CD4-positive, alpha-beta T cell (primary cell): ENCODE data around the gene FAM222B. TPM values are rescaled to one million over a fixed set of nuclear protein-coding genes. Genes with fewer than 3 reads are reported as not detected.

Source experiments
- ATAC-seq: fragments of 200-7000 bp; cut with Tn5 transposase; one replicate; pipeline ENCODE4 v1.10.0; 2022; ENCODE audit warnings: mild to moderate bottlenecking; ENCODE audit not compliant: poor library complexity
- CTCF ChIA-PET: fragments of 350-600 bp; sonication (Branson Sonifier 250); formaldehyde crosslinking; loops from one replicate; lab custom pipeline; 2021; ENCODE audit warnings: antibody characterized with exemption, inconsistent platforms; lab: Charles Lee
- POLR2A ChIA-PET: fragments of 350-600 bp; sonication (Branson Sonifier 250); formaldehyde crosslinking; loops from one replicate; lab custom pipeline; 2021; ENCODE audit warnings: antibody characterized with exemption, inconsistent platforms; lab: Charles Lee
- DNase-seq, 14 experiments: peaks; one replicate each; pipeline ENCODE4 v3.0.0-alpha.2; 2013 to 2020; ENCODE audit warnings: mixed read lengths in 2 of 14
- H3K27ac ChIP-seq, 2 donors: one replicate each; pipeline versions ENCODE4 v1.5.1 to v1.7.0; 2013; ENCODE audit warnings: low read length in 2 of 2, low read depth in 1 of 2, mild to moderate bottlenecking in 1 of 2
- H3K27me3 ChIP-seq, 2 experiments: 1 replicate in 1 of 2; 2 replicates in 1 of 2; pipeline versions ENCODE4 v1.6.1 to v1.7.0; 2013; ENCODE audit warnings: low read length in 2 of 2, control low read depth in 1 of 2, mild to moderate bottlenecking in 1 of 2, moderate library complexity in 1 of 2; ENCODE audit not compliant: insufficient read depth in 2 of 2, control insufficient read depth in 1 of 2
- H3K36me3 ChIP-seq: one replicate; pipeline ENCODE4 v1.6.1; 2013; ENCODE audit warnings: low read length, control low read depth; ENCODE audit not compliant: insufficient read depth
- H3K4me1 ChIP-seq: one replicate; pipeline ENCODE4 v1.6.1; 2013; ENCODE audit warnings: low read length, control low read depth; ENCODE audit not compliant: insufficient read depth
- H3K4me3 ChIP-seq: one replicate; pipeline ENCODE4 v1.5.1; 2013; ENCODE audit warnings: mild to moderate bottlenecking, low read length, moderate library complexity
- H3K9me3 ChIP-seq, 2 experiments: 1 replicate in 1 of 2; 2 replicates in 1 of 2; pipeline versions ENCODE4 v1.6.1 to v1.7.0; 2013; ENCODE audit warnings: low read length in 2 of 2, mild to moderate bottlenecking in 2 of 2, control low read depth in 1 of 2, moderate library complexity in 1 of 2; ENCODE audit not compliant: control insufficient read depth in 1 of 2, insufficient read depth in 1 of 2
- H3K27ac Mint-ChIP-seq: one replicate; pipeline ENCODE4 v1.8.0; 2020; ENCODE audit warnings: mixed read lengths
- H3K27me3 Mint-ChIP-seq: one replicate; pipeline ENCODE4 v1.8.0; 2021; ENCODE audit warnings: mixed read lengths
- H3K36me3 Mint-ChIP-seq: one replicate; pipeline ENCODE4 v1.8.0; 2021; ENCODE audit warnings: low read depth, mixed read lengths
- H3K4me1 Mint-ChIP-seq: one replicate; pipeline ENCODE4 v1.8.0; 2021; ENCODE audit warnings: low read depth, mixed read lengths
- H3K4me3 Mint-ChIP-seq: one replicate; pipeline ENCODE4 v1.8.0; 2020; ENCODE audit warnings: mild to moderate bottlenecking, mixed read lengths
- H3K9me3 Mint-ChIP-seq: one replicate; pipeline ENCODE4 v1.8.0; 2020; ENCODE audit warnings: mixed read lengths
- intact Hi-C, 2 experiments: fragments of 100-400 bp; cut with DNase I in 1 of 2; cut with micrococcal nuclease in 1 of 2; formaldehyde crosslinking; loops; one replicate each; pipeline versions ENCODE4 v1.15.1 to v1.9.0; 2023 to 2025; cut with DNase I, micrococcal nuclease
- total RNA-seq, 174 experiments: library from RNA in 2 of 174; stranded (reverse) in 2 of 174; gene quantifications; one replicate each; pipeline ENCODE4 v1.2.3 and lab custom pipeline; 2021 to 2026
- TF ChIP-seq, protein P1 (sequence below): fragments of 200-600 bp; IDR thresholded peaks from one replicate; pipeline ENCODE4 v1.8.0; 2022; ENCODE audit warnings: antibody characterized with exemption, mild to moderate bottlenecking

The FAM222B gene
- total RNA-seq, 2 experiments from 2014 or later: 17.3 to 17.5 TPM

DNA sequence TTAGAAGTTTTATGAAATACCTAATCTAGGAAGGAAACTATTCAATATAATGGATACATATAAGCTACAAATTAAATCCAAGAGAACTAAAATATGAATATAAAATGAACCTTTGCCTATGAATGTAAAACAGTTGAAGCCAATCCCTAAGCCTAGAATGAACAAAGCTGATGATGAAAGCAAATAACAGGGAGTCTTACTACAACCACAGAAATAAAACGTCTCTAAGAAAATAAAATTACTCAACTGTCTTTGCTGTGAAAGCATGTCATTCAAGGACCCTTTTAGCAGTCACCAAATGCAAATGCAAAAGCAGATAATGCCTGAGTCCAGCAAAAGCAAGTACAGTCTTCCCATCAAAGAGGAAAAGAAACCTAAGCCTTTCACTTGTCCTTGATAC lies 23.0 kb downstream of the FAM222B start:
- Mint-ChIP-seq H3K4me1 (peaks cover 34% of the 10 kb centered on the region), H3K4me3 (no peak overlapping the region), H3K27me3 (no peaks in the 10 kb centered on the region), H3K9me3 (no peaks in the 10 kb centered on the region), H3K36me3 (peaks cover 4% of the 10 kb centered on the region), H3K27ac (no peak overlapping the region)
- intact Hi-C loops: no loop called here
- POLR2A ChIA-PET: interaction anchor here (0.6 kb wide), 1 partner anchor 10 kb away, joined by 4 read pairs; no protein-coding TSS in a partner anchor
- no peak for DNase-seq
- ATAC-seq: no peak
- no peaks in the 10 kb centered on the region for H3K36me3 ChIP-seq
- H3K4me1 ChIP-seq: no peaks in the 10 kb centered on the region
- no peak overlapping the region for H3K27ac ChIP-seq
- H3K27me3 ChIP-seq: no peaks in the 10 kb centered on the region
- TF ChIP-seq, protein P1, sequence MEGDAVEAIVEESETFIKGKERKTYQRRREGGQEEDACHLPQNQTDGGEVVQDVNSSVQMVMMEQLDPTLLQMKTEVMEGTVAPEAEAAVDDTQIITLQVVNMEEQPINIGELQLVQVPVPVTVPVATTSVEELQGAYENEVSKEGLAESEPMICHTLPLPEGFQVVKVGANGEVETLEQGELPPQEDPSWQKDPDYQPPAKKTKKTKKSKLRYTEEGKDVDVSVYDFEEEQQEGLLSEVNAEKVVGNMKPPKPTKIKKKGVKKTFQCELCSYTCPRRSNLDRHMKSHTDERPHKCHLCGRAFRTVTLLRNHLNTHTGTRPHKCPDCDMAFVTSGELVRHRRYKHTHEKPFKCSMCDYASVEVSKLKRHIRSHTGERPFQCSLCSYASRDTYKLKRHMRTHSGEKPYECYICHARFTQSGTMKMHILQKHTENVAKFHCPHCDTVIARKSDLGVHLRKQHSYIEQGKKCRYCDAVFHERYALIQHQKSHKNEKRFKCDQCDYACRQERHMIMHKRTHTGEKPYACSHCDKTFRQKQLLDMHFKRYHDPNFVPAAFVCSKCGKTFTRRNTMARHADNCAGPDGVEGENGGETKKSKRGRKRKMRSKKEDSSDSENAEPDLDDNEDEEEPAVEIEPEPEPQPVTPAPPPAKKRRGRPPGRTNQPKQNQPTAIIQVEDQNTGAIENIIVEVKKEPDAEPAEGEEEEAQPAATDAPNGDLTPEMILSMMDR: no peak
- H3K9me3 ChIP-seq: no peaks in the 10 kb centered on the region
- no peak overlapping the region for H3K4me3 ChIP-seq
- CTCF ChIA-PET: no interaction called here

- H3K27ac ChIP-seq: no peak overlapping the region
- POLR2A ChIA-PET: no interaction called here
- intact Hi-C loops: no loop called here
Measured at GRCh38 chr17:28818819-28819221, 23.8 kb downstream of the FAM222B start.

GRCh38 chr17:28816540-28816939 lies 26.1 kb downstream of the FAM222B start:
- no peaks in the 10 kb centered on the region for H3K9me3 Mint-ChIP-seq
- Histone ChIP-seq H3K4me3 (no peak overlapping the region), H3K4me1 (peaks cover 4% of the 10 kb centered on the region), H3K36me3 (no peaks in the 10 kb centered on the region), H3K27me3 (no peaks in the 10 kb centered on the region), H3K9me3 (no peaks in the 10 kb centered on the region), H3K27ac (no peak overlapping the region)
- peak overlapping the region; percentile 65 for H3K27ac Mint-ChIP-seq
- intact Hi-C loops: no loop called here
- H3K27me3 Mint-ChIP-seq: no peaks in the 10 kb centered on the region
- ChIA-PET CTCF (no interaction called here), POLR2A (no interaction called here)
- DNase-seq (no peak), ATAC-seq (no peak)
- peak overlapping the region; percentile 38 for H3K4me3 Mint-ChIP-seq
- H3K4me1 Mint-ChIP-seq: peaks cover 35% of the 10 kb centered on the region
- TF ChIP-seq, protein P1: no peak
- H3K36me3 Mint-ChIP-seq: peaks cover 10% of the 10 kb centered on the region

More at GRCh38 chr17:28818819-28819221, 23.8 kb downstream of the FAM222B start:
- DNase-seq: no peak
- Mint-ChIP-seq H3K4me1 (peaks cover 30% of the 10 kb centered on the region), H3K36me3 (no peaks in the 10 kb centered on the region), H3K9me3 (no peaks in the 10 kb centered on the region), H3K27ac (no peak overlapping the region), H3K27me3 (no peaks in the 10 kb centered on the region), H3K4me3 (no peak overlapping the region)
- TF ChIP-seq, protein P1: no peak
- H3K4me1 ChIP-seq: no peaks in the 10 kb centered on the region
- no peaks in the 10 kb centered on the region for H3K27me3 ChIP-seq
- CTCF ChIA-PET: interaction anchor here (1.1 kb wide), 1 partner anchor 55 kb away, joined by 4 read pairs; no protein-coding TSS in a partner anchor
- no peaks in the 10 kb centered on the region for H3K9me3 ChIP-seq
- no peaks in the 10 kb centered on the region for H3K36me3 ChIP-seq
- no peak overlapping the region for H3K4me3 ChIP-seq
- no peak for ATAC-seq
